GM12873 (cell line): ENCODE results near the gene ERICH3.

Experiments used
- TF ChIP-seq, protein P1 (sequence below): IDR thresholded peaks from 2 replicates; pipeline ENCODE4 v1.5.1; 2012; ENCODE audit warnings: low read depth, mild to moderate bottlenecking, moderate library complexity, low read length, control low read depth; ENCODE audit not compliant: insufficient read depth; ENCODE audit errors: missing control alignments

The ERICH3 gene

GRCh38 chr1:74641161-74641560, 32.4 kb downstream of the ERICH3 start:
- TF ChIP-seq, protein P1, sequence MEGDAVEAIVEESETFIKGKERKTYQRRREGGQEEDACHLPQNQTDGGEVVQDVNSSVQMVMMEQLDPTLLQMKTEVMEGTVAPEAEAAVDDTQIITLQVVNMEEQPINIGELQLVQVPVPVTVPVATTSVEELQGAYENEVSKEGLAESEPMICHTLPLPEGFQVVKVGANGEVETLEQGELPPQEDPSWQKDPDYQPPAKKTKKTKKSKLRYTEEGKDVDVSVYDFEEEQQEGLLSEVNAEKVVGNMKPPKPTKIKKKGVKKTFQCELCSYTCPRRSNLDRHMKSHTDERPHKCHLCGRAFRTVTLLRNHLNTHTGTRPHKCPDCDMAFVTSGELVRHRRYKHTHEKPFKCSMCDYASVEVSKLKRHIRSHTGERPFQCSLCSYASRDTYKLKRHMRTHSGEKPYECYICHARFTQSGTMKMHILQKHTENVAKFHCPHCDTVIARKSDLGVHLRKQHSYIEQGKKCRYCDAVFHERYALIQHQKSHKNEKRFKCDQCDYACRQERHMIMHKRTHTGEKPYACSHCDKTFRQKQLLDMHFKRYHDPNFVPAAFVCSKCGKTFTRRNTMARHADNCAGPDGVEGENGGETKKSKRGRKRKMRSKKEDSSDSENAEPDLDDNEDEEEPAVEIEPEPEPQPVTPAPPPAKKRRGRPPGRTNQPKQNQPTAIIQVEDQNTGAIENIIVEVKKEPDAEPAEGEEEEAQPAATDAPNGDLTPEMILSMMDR, result no peak

- TF ChIP-seq, protein P1, result no peak
Measured at GRCh38 chr1:74637296-74637695, 36.3 kb downstream of the ERICH3 start.

- TF ChIP-seq, protein P1, result no peak
Measured at GRCh38 chr1:74629283-74629682, 44.3 kb downstream of the ERICH3 start.

- TF ChIP-seq, protein P1, result no peak
Measured at GRCh38 chr1:74623716-74624115, 49.9 kb downstream of the ERICH3 start.

DNA sequence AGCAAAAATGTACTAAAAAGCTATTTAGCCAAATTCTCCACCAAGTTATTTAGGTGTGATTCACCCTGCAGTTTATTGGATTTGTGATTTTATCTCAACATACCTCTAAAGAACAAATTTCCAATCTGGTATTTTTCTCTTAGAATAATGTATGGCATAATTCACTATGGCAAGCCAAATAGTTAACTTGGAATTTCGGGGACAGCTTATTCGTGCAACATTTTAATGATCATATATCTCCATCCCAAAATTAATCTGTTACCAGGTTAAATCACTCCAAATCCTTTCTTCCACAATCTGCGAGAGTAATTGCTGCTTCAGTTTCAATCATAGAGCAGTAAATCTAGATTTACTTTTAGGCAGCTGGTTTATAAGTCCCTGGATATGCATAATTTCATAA, 53.4 kb downstream of the ERICH3 start:
- TF ChIP-seq, protein P1, result no peak

DNA sequence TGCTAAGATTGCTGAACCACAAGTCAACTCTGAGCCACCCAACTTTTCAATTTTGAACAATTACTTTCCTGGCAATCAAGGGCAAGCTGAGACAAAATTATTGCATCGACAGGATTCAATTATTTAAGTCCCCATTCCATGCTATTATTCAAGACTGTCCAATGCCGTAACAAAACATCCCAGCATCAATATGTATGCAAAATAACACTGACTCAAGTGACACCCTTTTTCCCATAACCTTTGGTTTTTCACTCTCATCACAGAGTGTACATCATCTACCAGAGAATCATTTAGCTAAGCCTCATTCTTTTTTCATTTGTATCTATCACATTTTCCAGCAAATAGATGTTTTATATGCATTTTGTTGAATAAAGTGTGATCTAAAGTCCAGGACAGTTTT, 54.6 kb downstream of the ERICH3 start:
- TF ChIP-seq, protein P1, result no peak

DNA sequence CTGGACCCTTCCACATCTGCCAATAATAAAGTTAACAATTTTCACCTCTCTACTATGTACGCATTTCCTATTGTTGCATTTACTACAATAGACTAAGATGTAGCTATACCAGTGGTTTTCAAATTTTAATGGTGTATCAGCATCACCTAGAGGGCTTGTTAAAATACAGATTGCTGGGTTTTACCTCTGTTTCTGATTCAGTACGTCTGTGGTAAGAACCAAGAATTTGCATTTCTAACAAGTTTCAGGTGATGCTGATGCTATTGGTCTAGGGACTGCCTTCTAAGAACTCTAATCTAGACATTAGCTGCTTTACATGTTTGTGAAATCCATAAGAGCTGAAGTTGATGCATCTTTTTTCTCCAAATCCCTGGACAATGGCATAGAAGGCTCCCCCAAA, 59.7 kb downstream of the ERICH3 start:
- TF ChIP-seq, protein P1, result no peak
